HG02588 (cell line): ENCODE measurements around the gene PHETA2.
"Not testable (repeated sequence)": the region's sequence is repeated elsewhere in the genome, so short reads cannot be mapped to it uniquely, and the experiment has no call there.

Source experiments
- ATAC-seq: cut with Tn5 transposase; IDR thresholded peaks from one replicate; pipeline ENCODE4 v1.9.1; 2021; ENCODE audit warnings: mild to moderate bottlenecking, moderate library complexity; ENCODE audit not compliant: unreplicated experiment

PHETA2 gene

DNA sequence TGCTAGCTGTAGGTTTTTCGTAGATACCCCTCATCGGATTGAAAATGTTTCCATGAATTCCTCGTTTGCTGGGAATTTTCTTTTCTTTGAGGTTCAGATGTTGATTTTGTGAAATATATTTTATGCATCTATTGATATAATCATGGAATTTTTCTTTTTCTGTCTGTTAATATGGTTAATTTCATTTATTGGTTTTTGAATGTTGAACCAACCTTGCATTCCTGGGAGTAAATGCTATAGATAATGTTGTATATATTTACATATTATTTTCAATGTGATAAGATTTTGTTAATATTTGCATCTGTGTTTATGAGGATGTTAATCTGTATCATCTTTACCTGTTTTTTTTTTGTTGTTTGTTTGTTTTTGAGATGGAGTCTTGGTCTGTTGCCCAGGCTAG lies 27.2 kb downstream of the PHETA2 start:
- no peak for ATAC-seq

GRCh38 chr22:42104332-42104860 lies 30.3 kb downstream of the PHETA2 start:
- not testable (repeated sequence) for ATAC-seq

- ATAC-seq = no peak
Observed at GRCh38 chr22:42108848-42109247, 34.8 kb downstream of the PHETA2 start.

GRCh38 chr22:42111798-42112197 lies 37.8 kb downstream of the PHETA2 start:
- ATAC-seq = no peak

DNA sequence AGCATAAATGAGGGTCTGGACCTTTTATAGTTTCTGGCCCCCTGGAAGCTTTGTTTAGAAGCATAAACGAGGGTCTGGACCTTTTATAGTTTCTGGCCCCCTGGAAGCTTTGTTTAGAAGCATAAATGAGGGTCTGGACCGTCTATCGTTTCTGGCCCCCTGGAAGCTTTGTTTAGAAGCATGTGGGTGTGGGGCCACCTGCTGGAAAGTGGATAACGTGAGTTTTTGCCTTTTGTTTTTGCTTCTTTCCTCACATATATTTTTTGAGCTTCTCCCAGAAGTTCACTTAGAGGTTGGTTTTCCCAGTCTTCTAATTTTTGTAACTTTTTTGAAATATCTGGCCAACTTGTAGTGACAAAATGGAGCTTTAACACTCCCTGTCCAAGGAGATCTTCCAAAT lies 38.7 kb downstream of the PHETA2 start:
- ATAC-seq = not testable (repeated sequence)

DNA sequence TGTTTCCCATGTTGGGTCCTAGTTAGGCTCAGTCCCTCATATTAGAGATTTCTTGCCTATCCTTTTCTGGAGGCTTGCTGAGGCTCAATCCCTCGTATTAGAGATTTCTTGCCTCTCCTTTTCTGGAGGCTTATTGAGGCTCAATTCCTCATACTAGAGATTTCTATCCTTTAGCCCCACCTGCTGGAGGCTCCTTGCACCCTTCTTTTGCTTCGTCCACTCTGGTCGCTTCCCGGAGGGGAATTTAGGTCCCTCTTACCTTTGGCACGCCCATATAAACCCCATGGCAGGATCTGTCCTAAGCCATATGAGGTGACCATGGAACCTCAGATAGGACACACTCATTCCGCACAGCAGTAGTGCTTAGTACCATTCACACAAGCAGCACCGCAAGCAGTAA lies 40.7 kb downstream of the PHETA2 start:
- ATAC-seq = no peak

DNA sequence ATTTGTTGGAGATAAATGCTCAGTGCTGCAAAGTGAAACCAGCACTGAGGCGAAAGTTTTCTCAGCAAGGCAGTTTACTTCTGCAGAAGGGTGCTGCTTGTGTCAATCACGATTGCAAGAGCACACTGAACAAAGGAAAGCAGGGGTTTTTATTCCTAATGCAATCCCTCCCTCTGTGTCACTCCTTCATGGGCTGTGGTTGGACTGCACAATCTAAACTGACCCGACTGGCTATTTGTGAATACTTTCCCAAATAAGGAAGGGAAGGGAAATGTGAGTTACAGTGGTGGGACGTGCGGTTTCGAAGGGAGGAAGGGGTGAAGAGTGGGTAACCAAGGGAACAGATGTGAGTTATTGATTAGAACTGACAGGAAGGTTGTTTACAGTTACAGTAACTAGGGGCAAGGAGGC lies 41.4 kb downstream of the PHETA2 start:
- not testable (repeated sequence) for ATAC-seq

DNA sequence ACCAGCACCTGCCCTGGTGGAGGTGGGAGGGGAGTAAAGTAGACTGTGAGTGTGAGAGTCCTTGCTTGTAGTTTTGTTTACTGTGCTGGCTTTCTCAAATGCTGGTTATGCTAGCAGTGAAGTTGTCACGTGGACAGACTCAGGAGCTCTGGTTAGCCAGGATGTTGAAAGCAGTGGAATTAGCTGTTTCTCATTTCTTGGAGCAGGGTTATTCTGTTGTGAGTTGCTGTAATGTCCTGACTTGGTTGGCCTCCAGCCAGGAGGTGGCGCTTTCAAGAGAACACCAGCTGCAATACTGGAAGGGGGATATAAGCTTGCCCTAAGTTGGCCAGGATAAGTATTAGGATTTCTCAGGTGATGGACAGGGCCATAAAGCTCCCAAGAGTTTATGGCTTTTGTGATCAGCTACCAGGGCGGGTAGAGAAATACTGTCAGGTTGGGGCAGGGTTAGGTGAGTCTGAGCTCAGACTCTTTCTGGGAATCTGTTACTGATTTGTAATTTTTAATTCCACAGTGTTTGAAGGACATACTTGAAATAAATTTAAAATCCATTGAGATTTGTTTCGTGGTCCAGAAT lies 42.9 kb downstream of the PHETA2 start:
- no peak for ATAC-seq

GRCh38 chr22:42120231-42121021 lies 46.4 kb downstream of the PHETA2 start:
- ATAC-seq = not testable (repeated sequence)

DNA sequence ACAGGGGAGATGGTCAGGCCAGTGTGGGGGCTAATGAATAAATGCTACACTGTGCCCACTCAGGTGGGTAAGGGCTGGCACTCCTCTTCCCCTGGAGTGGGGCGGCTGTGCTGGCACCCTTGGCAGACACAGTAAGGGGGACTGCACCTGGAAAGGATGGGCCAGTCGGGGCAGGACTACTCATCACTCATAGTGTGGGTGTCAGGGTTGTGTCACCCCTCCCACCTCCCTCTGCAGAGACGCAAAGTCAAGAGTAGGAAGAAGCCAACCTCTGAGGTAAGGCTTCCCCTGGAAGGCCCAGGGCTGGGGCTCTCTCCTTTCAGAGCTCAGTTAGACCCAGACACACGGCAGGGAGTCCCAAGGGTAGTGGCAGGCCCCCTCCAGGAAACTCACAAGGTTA lies 49.5 kb downstream of the PHETA2 start:
- ATAC-seq = not testable (repeated sequence)

DNA sequence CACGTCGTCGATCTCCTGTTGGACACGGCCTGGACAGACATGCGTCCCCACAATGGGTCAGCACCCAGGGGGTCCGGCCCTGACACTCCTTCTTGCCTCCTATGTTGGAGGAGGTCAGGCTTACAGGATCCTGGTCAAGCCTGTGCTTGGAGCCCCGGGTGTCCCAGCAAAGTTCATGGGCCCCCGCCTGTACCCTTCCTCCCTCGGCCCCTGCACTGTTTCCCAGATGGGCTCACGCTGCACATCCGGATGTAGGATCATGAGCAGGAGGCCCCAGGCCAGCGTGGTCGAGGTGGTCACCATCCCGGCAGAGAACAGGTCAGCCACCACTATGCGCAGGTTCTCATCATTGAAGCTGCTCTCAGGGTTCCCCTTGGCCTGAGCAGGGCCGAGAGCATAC lies 53.6 kb downstream of the PHETA2 start:
- ATAC-seq = no peak

- not testable (repeated sequence) for ATAC-seq
Observed at GRCh38 chr22:42128007-42128406, 54.0 kb downstream of the PHETA2 start.
